ENCODE measurements around the gene DIS3L2.

DNA sequence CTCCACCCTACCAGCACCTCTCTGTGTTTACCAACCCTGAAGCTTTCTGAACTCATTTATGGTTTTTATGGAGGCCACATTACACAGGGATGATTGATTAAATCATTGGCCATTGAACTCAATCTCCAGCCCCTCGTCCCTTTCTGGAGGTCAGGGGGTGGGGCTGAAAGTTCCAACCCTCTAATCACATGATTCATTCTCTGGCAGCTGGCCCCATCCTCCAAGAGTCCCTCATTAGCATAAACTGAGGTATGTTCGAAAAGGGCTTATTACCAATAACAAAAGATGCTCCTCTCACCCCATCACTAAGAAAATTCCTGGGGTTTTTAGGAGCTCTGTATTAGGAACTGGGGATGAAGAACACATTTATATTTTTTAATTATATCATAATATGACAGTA lies 92.3 kb downstream of the DIS3L2 start:
- TF ChIP-seq EP300 (IDR thresholded peaks at IDR 0.05) (no peak), POLR2AphosphoS5 (IDR thresholded peaks at IDR 0.05) (no peak), POLR2A (IDR thresholded peaks at IDR 0.05) (no peak)
- TF ChIP-seq, protein P1, sequence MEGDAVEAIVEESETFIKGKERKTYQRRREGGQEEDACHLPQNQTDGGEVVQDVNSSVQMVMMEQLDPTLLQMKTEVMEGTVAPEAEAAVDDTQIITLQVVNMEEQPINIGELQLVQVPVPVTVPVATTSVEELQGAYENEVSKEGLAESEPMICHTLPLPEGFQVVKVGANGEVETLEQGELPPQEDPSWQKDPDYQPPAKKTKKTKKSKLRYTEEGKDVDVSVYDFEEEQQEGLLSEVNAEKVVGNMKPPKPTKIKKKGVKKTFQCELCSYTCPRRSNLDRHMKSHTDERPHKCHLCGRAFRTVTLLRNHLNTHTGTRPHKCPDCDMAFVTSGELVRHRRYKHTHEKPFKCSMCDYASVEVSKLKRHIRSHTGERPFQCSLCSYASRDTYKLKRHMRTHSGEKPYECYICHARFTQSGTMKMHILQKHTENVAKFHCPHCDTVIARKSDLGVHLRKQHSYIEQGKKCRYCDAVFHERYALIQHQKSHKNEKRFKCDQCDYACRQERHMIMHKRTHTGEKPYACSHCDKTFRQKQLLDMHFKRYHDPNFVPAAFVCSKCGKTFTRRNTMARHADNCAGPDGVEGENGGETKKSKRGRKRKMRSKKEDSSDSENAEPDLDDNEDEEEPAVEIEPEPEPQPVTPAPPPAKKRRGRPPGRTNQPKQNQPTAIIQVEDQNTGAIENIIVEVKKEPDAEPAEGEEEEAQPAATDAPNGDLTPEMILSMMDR (IDR thresholded peaks at IDR 0.05): no peak
